GM19240 (cell line): ENCODE measurements around the gene BOC.

Source experiments
- DNase-seq: peaks from one replicate; pipeline ENCODE4 v3.0.0; 2011; ENCODE audit warnings: low spot score; ENCODE audit not compliant: insufficient read length

BOC gene

DNA sequence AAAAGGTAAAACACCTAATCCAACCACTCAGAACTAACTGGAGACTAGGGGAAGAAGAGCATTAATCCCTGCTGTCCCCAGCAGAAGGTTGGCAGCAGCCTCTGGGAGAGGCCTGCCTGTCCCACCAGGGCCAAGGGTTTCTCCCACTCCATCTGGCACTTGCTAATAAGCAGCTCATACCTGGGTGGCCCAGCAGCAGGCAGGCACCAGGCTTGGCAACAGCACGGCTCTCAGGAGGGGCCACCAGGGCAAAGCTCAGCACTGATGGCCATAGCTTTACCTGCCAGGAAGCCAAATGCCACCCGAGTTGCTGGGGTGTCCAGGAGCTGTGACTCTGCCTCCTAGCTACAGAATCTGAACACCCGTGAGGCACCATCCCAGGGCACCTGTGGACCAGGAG lies 58.3 kb downstream of the BOC start:
- DNase-seq = no peak

DNA sequence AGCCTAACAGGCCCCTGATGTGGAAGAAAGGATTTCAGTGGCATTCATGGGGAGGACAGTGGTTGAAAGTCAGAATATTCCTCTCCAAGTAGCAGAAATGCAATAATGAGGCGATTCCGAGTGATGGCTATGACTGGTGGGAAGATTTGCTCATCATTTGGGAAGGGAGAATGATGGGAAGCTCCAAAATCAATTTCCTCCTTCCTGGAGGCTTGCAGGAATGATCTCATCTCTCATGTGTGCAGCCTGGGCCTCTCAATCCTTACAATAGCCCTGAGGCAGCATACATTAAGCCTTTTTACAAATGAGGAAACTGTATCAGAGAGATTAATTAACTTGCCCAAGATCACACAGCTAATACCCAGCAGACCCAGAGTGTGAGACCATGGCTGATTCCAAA lies 58.7 kb downstream of the BOC start:
- DNase-seq = no peak

DNA sequence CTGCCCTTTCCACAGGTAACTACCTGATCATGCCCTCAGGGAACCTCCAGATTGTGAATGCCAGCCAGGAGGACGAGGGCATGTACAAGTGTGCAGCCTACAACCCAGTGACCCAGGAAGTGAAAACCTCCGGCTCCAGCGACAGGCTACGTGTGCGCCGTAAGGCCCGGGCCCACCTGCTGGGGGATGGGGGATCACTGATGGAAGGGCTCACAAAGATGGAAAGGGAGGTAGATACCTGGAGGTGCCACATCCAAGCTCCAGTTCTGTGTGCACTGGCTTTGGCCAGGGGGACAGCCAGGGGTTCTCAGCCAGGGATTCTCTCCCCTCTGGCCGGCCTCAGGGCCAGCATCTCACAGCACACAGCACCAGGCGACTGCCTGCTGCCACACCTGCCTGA lies 59.4 kb downstream of the BOC start:
- DNase-seq = no peak

DNA sequence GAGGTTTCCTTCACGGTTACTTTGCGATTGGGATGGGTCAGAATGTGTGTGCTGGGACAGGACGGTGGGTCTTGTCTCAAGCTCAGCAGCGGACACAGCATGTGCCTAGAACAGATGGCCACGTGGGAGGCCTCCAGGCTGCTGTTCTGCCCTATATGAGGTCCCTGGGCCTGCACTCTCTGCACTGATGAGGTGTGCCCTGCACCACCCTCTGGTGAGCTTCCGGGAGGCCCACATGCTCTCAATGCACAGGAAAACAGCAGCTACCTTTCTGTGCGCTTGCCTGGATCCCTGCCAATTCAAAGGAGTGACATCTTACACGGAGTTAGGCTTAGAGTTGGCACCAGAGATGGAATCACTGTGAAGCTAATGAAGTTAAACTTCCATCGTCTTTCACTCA lies 59.8 kb downstream of the BOC start:
- no peak for DNase-seq

DNA sequence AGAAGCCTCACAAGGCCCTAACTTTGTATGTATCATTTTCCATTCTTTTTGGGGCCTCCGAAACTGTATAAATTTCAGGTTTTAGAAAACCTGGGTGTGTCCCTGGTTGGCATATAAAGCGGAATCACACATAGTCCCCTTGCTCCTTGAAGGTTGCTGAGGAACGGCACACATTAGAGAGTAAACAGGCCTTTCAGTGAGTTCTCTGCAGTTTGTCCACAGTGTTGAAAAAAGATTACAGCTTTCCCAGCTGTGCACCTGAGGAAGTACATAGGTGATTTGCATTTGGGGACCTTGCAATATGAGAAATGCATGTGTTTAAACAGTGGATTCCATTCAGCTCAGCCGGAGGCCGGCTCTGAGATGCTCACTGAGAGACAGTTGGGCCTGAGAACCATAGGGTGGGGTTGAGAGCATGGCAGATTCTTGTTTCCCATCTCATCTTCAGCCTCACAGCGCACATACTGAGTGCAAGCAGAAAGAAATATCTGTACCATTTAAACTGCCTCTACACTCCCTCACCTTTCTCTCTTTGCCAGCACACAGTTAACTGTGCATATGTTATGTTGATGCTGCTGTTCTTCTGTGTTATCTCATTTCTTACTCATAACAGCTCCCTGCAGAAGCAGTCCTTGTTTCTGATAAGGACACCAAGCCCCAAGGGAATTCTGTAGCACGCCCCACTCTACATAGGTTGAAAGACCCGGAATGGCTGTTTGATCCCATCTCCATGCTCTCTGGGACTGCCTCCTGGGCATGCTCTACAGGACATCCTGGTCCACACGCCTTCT lies 60.4 kb downstream of the BOC start:
- no peak for DNase-seq

DNA sequence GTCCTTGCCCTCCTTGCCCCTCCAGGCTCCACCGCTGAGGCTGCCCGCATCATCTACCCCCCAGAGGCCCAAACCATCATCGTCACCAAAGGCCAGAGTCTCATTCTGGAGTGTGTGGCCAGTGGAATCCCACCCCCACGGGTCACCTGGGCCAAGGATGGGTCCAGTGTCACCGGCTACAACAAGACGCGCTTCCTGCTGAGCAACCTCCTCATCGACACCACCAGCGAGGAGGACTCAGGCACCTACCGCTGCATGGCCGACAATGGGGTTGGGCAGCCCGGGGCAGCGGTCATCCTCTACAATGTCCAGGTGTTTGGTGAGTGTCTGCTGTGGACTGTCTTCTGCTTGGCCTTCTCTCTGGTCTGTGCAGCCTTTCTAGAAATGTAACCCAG lies 61.0 kb downstream of the BOC start:
- DNase-seq = no peak

DNA sequence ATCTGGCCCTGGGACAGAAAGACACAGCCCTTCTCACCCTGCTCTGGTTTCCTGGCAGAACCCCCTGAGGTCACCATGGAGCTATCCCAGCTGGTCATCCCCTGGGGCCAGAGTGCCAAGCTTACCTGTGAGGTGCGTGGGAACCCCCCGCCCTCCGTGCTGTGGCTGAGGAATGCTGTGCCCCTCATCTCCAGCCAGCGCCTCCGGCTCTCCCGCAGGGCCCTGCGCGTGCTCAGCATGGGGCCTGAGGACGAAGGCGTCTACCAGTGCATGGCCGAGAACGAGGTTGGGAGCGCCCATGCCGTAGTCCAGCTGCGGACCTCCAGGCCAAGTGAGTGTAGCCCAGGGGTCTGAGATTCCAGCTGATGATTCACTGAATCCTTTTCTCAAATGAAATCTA lies 61.7 kb downstream of the BOC start:
- DNase-seq = no peak

DNA sequence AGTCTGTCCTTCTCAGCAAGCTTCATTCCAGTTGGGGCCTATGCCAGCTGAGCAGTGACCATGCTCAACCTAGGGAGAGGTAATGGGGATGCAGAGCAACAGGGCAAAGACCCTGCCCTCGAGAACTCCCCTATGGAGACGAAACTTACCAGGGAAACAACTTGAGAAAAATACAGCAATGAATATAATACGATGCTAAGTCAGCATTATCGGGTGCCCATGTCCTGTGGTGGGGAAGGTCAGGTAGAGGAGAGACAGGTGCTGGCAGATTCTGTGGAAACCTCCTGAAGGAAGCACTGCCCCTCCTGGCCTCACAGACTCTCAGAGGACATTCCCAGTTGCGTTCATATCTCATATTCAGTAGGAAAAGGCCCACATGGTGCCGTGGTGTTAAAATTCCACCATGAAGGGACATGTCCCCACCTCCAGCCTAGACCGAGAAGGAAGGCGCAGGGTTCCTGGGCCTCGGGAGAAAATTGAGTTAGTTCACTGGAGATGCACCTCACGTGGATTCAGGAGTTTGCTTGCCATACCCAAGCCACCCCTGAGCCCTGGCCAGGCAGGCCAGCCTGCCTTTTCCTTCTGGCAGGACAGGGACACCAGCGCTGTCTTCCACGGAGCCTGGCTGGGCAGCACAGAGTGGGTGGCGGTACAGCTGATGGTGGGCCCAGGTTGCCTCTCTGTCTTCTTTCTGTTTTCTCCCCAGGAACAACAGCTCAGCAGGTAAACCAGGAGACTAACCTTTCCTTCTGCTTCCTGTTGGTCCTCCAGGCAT lies 62.4 kb downstream of the BOC start:
- DNase-seq = no peak

DNA sequence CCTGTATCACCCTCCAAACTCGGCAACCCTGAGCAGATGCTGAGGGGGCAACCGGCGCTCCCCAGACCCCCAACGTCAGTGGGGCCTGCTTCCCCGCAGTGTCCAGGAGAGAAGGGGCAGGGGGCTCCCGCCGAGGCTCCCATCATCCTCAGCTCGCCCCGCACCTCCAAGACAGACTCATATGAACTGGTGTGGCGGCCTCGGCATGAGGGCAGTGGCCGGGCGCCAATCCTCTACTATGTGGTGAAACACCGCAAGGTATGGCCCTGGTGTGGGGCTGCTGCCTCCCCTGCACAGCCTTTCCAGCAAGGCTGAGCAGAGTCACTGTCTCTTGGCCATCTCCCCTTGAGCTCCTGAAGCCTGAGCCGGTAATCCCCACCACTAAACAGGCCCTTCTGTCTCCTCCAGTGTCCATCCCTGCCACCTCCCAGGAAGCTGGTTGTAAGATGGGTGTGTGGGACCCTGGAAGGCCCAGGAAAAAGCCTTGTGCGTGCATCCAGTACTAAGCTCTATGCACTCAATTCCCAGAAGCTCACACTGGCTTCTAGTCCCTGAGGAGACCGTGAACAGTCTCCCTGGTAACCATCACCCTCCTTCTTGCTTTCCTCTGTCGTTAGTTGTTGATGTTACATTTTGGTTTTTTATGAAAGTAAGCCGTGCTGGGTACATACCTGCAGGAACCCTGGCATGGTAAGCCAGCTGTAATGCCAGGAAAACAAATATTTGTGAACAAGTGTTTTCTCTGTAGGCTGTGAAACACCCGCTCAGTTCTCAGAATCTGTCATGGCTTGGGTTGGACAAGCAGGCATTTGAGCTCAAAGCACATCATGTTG lies 63.3 kb downstream of the BOC start:
- no peak for DNase-seq

DNA sequence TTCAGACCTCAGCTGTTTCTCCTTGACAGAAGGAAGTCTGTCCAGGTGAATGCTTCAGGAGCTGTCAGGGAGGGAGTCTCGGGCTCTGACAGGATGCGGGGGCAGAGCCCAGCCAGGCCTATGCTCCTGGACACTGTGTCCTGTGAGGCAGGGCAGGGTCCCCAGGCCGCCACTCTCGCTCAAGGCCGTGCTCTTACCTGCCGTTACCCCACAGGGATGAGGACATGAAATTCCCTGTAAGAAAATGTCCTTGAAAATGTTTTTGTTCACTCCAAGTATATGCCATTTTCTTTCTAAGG lies 63.9 kb downstream of the BOC start:
- no peak for DNase-seq

DNA sequence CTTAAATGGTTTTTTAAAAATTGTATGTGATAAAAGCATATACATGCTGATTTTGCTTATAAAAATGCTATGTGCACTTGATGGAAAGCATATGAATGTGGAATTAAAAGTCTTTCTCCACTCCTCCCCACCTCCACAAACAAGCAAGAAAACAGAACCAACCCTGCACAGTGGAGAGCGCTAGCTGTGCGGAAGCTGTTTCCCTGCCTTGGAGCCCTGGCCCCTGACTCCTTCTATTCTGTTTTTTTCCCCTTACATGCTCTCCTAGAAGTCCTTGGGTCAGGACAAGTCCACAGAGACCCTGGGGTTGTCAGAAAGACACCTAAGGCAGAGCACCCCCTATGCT lies 64.2 kb downstream of the BOC start:
- DNase-seq = no peak

DNA sequence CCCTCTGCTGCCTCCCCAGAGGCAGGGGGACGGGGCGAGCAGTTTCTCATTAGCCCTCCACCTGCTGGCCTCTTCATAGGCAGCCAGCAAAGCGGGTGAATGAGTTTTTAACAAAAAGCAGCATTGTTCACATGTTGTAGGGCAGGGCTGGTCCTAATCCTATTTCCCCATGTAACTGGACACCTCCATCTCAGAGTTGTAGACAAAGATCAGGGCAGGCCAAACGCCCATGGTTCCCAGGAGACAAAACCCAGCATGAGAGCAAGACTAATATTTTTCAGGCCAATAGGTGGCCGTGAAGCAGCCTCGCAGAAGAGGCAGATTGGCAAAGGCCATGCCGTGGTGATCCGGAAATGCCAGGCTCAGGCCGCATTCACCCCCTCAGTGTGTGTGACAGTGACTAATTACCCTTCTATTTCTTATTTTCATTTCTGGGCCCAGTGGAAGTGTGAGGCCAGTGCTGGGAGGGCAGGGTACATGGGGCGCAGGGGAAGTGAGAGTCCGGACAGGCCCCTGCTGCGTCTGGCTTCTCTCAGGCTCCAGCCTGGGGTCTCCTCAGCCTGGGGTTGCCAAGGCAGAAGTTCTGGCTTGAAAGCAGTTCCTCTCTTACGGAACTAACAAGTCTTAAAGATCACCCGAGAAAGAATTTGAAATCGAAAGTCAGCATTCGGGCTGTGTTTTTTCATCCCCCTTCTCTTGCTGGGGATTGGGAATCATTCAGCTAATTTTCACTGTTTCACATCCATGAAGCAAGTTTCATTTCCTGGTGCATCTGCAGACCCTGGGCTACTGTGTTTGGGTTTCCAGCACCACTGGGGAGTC lies 64.8 kb downstream of the BOC start:
- DNase-seq = peak; percentile 59

DNA sequence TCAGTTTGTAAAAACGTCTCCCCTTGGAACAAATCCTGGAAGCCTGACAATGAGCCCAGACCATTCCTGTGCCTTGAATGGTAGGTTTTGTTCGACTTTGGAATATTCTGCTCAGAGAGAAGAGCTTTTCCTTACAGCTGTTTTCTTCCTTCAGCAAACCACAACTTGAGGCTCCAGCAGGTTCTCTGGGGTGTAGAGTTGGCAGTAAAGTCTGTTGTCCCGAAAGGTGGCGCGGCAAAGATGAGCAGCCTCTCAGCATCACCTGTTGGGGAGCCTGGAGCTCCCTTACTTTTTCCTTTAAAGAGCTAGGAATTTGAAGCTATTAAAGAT lies 65.4 kb downstream of the BOC start:
- no peak for DNase-seq

DNA sequence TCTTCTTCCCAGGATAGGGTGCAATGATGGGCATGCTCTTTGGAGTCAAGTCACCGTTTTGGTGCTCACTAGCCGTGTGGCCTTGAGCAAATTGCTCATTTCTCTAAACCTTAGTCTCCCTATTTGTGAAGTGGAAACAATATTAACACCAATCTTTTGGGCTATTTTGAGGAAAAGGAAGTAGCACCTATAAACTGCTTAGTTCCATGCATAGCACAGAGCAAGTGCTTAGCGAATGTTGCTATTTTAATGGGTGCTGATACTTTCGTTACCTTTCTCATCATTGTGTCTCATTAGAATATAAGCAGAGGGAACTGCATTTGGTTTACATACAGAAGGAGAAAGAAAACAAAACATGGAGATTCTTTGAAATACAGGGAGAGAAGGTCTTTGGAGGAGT lies 66.1 kb downstream of the BOC start:
- DNase-seq = no peak

DNA sequence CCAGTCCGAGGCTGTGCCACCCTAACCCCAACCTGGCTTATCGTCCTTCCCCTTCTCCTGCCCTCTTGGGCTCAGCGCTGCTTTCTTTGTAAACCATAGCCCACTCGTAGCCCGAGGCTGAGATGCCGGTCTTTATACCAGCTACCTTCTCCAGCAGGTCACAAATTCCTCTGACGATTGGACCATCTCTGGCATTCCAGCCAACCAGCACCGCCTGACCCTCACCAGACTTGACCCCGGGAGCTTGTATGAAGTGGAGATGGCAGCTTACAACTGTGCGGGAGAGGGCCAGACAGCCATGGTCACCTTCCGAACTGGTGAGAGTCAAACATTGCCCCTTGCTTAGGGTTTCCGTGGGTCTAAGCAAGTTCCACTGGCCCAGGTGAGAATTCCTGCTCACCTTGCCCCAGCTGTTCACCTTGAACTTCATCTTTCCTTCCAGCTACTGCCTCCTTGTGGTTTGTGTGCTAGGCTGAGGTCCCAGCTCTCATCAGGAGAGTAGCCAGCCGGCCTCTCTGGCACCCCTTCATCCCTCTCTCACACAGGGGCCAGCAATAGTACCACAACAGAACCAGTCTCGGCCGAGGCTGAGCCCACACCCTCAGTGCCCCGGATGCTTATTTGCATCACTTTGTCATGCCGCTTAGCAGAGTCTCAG lies 66.7 kb downstream of the BOC start:
- no peak for DNase-seq

DNA sequence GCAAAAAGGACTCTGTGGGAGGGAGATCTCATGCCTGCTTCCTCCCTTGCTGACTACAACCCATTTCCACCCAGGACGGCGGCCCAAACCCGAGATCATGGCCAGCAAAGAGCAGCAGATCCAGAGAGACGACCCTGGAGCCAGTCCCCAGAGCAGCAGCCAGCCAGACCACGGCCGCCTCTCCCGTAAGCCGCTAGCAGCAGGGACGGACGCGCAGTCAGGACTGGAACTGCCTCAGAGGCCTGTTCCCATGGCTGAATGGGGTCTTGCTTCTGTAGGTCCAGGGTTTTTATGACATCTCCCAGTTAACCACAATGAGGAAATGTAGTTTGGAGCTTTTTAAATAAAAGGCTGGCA lies 67.2 kb downstream of the BOC start:
- DNase-seq = no peak

DNA sequence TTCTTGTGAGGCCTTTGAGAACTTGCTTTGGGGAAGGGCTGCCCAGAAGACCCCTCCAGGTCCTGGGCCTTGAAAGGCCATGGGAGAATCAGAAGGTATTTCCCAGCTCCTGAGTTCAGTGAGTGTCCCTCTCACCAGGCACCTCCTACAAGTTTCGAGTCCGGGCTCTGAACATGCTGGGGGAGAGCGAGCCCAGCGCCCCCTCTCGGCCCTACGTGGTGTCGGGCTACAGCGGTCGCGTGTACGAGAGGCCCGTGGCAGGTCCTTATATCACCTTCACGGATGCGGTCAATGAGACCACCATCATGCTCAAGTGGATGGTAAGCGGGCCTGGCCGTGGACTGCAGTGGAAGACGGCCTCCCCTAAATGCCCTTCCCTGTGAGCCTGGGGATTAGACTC lies 68.3 kb downstream of the BOC start:
- DNase-seq = no peak

DNA sequence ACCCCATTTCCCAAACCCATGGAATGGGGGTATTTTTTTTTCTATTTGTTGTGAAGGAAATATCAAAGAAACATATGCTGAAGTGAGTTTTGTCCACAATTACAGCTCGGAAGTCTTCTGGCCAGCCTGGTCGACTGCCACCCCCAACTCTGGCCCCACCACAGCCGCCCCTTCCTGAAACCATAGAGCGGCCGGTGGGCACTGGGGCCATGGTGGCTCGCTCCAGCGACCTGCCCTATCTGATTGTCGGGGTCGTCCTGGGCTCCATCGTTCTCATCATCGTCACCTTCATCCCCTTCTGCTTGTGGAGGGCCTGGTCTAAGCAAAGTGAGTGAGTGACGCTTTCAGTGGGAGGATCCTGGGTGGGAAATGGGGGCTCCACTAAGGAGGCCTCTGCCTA lies 71.9 kb downstream of the BOC start:
- DNase-seq = no peak

DNA sequence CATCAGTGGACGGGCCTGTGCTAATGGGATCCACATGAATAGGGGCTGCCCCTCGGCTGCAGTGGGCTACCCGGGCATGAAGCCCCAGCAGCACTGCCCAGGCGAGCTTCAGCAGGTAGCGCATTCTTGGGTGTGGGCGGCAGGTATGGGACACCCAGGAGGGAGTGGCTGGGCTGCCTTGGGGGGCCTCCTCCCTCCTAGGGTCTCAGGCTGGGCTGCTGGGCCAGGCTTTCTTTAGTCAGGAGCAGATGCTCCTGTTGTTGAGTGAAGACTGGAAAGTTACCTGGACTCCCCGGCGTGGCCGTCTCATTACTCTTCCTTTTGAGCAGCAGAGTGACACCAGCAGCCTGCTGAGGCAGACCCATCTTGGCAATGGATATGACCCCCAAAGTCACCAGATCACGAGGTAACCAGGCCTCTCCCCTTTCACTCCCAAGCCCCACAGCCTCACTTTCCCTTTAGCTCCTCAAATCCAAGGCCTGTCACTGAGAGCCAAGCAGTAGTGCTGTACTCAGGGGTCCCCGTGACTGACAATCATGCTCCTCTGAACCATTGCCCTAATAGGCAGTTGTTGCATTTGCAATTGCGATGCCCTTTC lies 73.2 kb downstream of the BOC start:
- no peak for DNase-seq

DNA sequence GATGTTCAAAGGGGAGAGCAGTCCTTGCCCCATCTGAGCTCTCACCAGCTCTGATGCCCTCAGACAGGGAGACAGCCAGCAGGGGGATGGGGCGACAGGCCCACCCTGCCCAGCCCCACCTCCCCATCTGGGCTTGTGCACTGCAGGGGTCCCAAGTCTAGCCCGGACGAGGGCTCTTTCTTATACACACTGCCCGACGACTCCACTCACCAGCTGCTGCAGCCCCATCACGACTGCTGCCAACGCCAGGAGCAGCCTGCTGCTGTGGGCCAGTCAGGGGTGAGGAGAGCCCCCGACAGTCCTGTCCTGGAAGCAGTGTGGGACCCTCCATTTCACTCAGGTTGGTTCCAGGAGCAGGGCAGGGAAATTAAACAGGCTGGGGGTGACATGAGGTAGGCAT lies 73.9 kb downstream of the BOC start:
- DNase-seq = no peak

DNA sequence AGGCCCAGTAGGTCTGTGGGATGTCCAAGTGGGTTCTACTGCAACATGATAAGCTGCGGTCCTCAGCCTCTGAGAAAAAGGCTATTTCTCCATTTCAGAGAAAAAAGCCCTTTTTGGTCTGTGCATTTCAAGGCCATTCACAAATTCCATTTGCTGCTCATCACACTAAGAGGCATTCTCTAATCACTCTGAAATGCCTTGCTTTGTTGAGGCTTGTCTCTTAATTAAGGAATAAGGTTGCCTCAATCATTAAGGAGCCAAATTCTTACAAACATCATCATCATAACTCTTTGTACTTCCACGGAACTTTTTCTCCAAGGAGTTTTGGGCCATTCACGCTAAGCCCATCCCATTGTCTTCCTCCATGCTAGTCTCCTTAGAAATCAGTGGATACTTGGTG lies 74.4 kb downstream of the BOC start:
- no peak for DNase-seq
